Measurements from ENCODE around the gene OR8A1. TPM values are rescaled to one million over a fixed set of nuclear protein-coding genes. Genes with fewer than 3 reads are reported as not detected.

The OR8A1 gene
- total RNA-seq, 2 experiments from 2014 or later = not detected

DNA sequence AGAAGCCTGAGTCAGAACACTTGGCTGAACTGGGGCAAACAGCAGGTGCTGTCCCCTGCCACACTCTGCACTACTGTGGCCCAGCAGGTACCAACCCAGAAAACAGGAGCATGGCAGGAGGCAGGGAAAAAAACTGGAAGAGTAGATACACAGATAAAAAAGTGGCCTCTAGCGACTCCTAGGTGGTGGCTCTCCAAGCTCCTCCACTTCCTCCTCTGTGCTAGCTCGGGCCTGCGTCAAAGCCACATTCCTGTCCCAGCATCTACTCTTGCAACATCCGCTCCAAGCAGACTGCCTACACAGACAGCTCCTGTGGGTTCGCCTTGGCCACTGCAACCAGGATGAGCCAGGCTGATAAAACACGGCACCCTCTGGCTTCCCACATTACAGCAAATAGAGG lies 33.3 kb upstream of the OR8A1 start:
- Histone ChIP-seq H3K9me3 (ENCODE audit: low read length) (no peaks in the 10 kb centered on the region), H3K4me1 (ENCODE audit: insufficient read depth, low read length, poor library complexity, severe bottlenecking) (no peaks in the 10 kb centered on the region), H3K36me3 (ENCODE audit: insufficient read depth, low read length) (no peaks in the 10 kb centered on the region), H3K79me2 (ENCODE audit: insufficient read depth, low read depth, low read length) (no peaks in the 10 kb centered on the region), H3K27ac (ENCODE audit: low read depth, low read length, poor library complexity, severe bottlenecking) (no peak overlapping the region), H4K20me1 (ENCODE audit: insufficient read depth, low read length) (no peaks in the 10 kb centered on the region), H3K4me2 (ENCODE audit: low read length) (no peak overlapping the region), H2AFZ (ENCODE audit: low read length) (no peak overlapping the region), H3K9me2 (ENCODE audit: insufficient read depth, low read length) (no peaks in the 10 kb centered on the region), H3K4me3 (ENCODE audit: low read depth, low read length, poor library complexity, severe bottlenecking) (no peak overlapping the region)
- no peak for DNase-seq (ENCODE audit: low spot score)
- BruUV-seq (replicated peaks) = no TSS peak
- ChIA-PET POLR2A (interaction anchor here (1.1 kb wide), 1 partner anchor 16 kb away, joined by 3 read pairs; no protein-coding TSS in a partner anchor), CTCF (ENCODE audit: unreplicated experiment) (no interaction called here)
- TF ChIP-seq, protein P1, sequence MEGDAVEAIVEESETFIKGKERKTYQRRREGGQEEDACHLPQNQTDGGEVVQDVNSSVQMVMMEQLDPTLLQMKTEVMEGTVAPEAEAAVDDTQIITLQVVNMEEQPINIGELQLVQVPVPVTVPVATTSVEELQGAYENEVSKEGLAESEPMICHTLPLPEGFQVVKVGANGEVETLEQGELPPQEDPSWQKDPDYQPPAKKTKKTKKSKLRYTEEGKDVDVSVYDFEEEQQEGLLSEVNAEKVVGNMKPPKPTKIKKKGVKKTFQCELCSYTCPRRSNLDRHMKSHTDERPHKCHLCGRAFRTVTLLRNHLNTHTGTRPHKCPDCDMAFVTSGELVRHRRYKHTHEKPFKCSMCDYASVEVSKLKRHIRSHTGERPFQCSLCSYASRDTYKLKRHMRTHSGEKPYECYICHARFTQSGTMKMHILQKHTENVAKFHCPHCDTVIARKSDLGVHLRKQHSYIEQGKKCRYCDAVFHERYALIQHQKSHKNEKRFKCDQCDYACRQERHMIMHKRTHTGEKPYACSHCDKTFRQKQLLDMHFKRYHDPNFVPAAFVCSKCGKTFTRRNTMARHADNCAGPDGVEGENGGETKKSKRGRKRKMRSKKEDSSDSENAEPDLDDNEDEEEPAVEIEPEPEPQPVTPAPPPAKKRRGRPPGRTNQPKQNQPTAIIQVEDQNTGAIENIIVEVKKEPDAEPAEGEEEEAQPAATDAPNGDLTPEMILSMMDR (conservative IDR thresholded peaks at IDR 0.05; ENCODE audit: low read length) = no peak
- TF ChIP-seq EZH2phosphoT487 (IDR thresholded peaks at IDR 0.05; ENCODE audit: borderline replicate concordance, low read depth, low read length) = no peak
- intact Hi-C loops (cut with micrococcal nuclease; ENCODE audit: unreplicated experiment) = no loop called here

DNA sequence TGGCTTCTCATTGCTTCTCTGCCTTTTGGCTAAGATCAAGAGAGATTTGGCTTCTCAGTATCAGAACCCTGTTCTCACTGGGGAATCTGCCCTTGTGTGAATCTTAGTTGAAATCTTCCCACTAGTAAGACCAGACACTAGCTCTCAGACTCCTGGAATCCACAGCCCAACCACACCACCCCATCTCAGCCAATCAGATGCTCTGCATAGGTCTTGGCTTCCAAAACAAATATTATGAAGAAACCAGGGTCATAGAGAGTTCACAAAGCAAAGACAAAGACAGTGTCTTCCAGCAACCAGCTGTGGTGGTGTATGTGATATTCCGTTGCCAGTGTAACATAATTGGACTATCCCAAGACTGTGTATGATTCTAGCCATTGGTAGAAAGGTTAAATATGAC lies 31.8 kb upstream of the OR8A1 start:
- no peaks in the 10 kb centered on the region for H3K36me3 ChIP-seq (ENCODE audit: insufficient read depth, low read length)
- no peak for DNase-seq (ENCODE audit: low spot score)
- H3K4me3 ChIP-seq (ENCODE audit: low read depth, low read length, poor library complexity, severe bottlenecking) = no peak overlapping the region
- intact Hi-C loops (cut with micrococcal nuclease; ENCODE audit: unreplicated experiment) = no loop called here
- no peaks in the 10 kb centered on the region for H3K9me2 ChIP-seq (ENCODE audit: insufficient read depth, low read length)
- ChIA-PET POLR2A (no interaction called here), CTCF (ENCODE audit: unreplicated experiment) (no interaction called here)
- no TSS peak for BruUV-seq (replicated peaks)
- H2AFZ ChIP-seq (ENCODE audit: low read length) = no peak overlapping the region
- H3K4me1 ChIP-seq (ENCODE audit: insufficient read depth, low read length, poor library complexity, severe bottlenecking) = no peaks in the 10 kb centered on the region
- no peaks in the 10 kb centered on the region for H4K20me1 ChIP-seq (ENCODE audit: insufficient read depth, low read length)
- no peak overlapping the region for H3K27ac ChIP-seq (ENCODE audit: low read depth, low read length, poor library complexity, severe bottlenecking)
- H3K9me3 ChIP-seq (ENCODE audit: low read length) = no peaks in the 10 kb centered on the region
- H3K79me2 ChIP-seq (ENCODE audit: insufficient read depth, low read depth, low read length) = no peaks in the 10 kb centered on the region
- H3K4me2 ChIP-seq (ENCODE audit: low read length) = no peak overlapping the region
- TF ChIP-seq, protein P1 (conservative IDR thresholded peaks at IDR 0.05; ENCODE audit: low read length) = no peak
- no peak for TF ChIP-seq EZH2phosphoT487 (IDR thresholded peaks at IDR 0.05; ENCODE audit: borderline replicate concordance, low read depth, low read length)

DNA sequence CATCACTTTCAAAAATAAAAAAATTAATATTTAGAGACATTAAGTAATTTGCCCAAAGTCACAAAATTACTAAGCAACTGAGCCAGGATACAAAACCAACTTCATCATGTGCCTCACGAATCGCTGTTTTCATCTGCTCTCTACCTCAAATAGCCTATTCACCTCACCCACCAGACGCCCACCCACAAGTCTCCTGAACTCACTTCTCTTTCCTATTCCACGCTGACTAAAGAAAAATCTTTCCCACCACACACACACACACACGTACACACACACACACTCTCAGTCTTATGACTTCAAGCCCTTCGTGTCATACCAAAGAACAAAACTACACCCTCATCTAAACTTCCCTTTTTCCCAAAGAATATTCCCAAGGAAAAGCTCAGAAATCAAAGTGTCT lies 28.6 kb upstream of the OR8A1 start:
- no peaks in the 10 kb centered on the region for H3K9me3 ChIP-seq (ENCODE audit: low read length)
- no TSS peak for BruUV-seq (replicated peaks)
- no peak for TF ChIP-seq EZH2phosphoT487 (IDR thresholded peaks at IDR 0.05; ENCODE audit: borderline replicate concordance, low read depth, low read length)
- TF ChIP-seq, protein P1 (conservative IDR thresholded peaks at IDR 0.05; ENCODE audit: low read length) = no peak
- H3K27ac ChIP-seq (ENCODE audit: low read depth, low read length, poor library complexity, severe bottlenecking) = no peak overlapping the region
- no peaks in the 10 kb centered on the region for H3K9me2 ChIP-seq (ENCODE audit: insufficient read depth, low read length)
- no peak overlapping the region for H3K4me3 ChIP-seq (ENCODE audit: low read depth, low read length, poor library complexity, severe bottlenecking)
- no peak for DNase-seq (ENCODE audit: low spot score)
- no peaks in the 10 kb centered on the region for H3K4me1 ChIP-seq (ENCODE audit: insufficient read depth, low read length, poor library complexity, severe bottlenecking)
- H3K4me2 ChIP-seq (ENCODE audit: low read length) = no peak overlapping the region
- no peak overlapping the region for H2AFZ ChIP-seq (ENCODE audit: low read length)
- ChIA-PET CTCF (ENCODE audit: unreplicated experiment) (no interaction called here), POLR2A (no interaction called here)
- H3K79me2 ChIP-seq (ENCODE audit: insufficient read depth, low read depth, low read length) = no peaks in the 10 kb centered on the region
- H4K20me1 ChIP-seq (ENCODE audit: insufficient read depth, low read length) = no peaks in the 10 kb centered on the region
- no peaks in the 10 kb centered on the region for H3K36me3 ChIP-seq (ENCODE audit: insufficient read depth, low read length)
- intact Hi-C loops (cut with micrococcal nuclease; ENCODE audit: unreplicated experiment) = no loop called here
